SK-N-DZ (cell line): ENCODE data around the gene ELANE.
A peak's percentile ranks its signal among the peaks of the same experiment; 100 is the strongest.
"Not testable (repeated sequence)": the region's sequence is repeated elsewhere in the genome, so short reads cannot be mapped to it uniquely, and the experiment has no call there.

Experiments
- DNase-seq: peaks from one replicate; pipeline ENCODE4 v3.0.0-alpha.2; 2015; ENCODE audit warnings: low spot score

The ELANE gene

GRCh38 chr19:862581-863314 is 10.6 kb downstream of the ELANE start:
- peak; percentile 54 for DNase-seq

DNA sequence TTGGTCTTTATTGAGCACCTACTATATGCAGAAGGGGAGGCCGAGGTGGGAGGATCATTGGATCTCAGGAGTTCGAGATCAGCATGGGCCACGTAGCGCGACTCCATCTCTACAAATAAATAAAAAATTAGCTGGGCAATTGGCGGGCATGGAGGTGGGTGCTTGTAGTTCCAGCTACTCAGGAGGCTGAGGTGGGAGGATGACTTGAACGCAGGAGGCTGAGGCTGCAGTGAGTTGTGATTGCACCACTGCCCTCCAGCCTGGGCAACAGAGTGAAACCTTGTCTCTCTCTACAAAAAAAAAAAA is 11.2 kb downstream of the ELANE start:
- no peak for DNase-seq

- no peak for DNase-seq
These were observed 14.7 kb downstream of the ELANE start for GRCh38 chr19:866769-867300.

GRCh38 chr19:867301-867793 is 15.2 kb downstream of the ELANE start:
- DNase-seq = no peak

GRCh38 chr19:867855-868457 is 15.9 kb downstream of the ELANE start:
- DNase-seq = no peak

GRCh38 chr19:868458-869244 is 16.5 kb downstream of the ELANE start:
- DNase-seq = no peak

DNA sequence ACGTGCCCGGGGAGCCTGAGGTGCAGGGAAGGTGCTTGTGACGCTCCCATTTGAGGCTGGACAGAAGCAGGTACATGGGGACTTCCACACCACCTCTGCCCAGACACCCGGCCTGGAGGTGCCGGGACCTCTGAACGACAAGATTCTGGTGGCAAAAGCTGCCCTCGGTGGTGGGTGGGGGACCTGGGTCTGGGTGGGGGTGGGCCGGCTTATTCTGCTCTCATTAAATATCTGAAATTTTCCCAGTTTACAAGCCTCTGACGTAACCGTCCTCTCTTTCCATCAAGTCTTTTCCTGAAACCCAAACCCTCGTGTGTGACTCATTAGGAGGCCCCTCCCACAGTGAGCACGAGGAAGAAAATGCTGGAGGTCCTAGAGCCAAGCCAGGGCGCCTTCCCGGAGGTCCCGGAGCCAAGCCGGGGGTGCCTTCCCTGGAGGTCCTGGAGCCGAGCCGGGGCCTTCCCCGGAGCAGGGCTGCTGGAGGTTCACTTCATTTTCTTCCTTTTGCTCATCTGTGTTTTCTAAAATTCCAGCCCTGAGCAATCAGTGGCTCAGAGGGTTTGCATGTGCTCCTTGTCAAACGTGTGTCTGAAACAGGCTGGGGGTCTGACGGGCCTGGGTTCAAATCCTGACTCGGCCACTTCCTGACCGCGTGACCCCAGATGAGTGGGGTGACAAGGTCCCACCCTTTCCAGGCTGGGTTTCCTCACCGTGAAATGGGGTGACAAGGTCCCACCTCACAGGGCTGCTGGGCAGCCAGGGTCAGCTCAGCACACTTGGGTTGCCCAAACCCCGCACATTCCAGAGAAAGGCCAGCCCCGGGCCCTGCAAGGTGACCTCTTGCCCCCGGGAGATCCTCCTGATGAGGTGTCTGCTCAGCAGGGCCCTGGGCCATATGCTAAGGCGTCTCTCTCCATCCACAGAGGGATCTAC is 17.4 kb downstream of the ELANE start:
- no peak for DNase-seq

GRCh38 chr19:870314-870713 is 18.2 kb downstream of the ELANE start:
- DNase-seq = no peak

DNA sequence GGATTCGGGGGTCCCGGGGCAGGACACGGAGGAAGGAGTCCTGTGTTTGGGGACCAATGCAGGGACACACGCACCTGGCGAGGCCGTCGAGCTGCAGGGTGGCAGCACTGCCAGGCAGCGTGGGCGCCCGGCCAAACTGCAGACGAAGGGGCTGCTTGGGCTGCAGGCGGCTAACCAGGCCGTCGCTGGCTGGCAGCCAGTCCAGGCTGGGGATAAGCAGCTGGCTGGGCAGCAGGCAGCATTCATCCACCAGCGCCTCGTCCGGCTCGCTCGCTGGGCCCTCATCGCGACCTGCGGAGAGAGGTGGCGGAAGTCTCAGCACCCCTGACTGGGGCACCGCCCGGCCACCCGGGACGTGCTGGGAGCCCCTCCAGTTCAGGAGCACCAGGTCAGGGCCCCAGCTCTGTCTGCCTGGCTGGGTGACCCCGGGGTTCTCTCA is 18.9 kb downstream of the ELANE start:
- DNase-seq = no peak

GRCh38 chr19:871446-872265 is 19.6 kb downstream of the ELANE start:
- DNase-seq = no peak

DNA sequence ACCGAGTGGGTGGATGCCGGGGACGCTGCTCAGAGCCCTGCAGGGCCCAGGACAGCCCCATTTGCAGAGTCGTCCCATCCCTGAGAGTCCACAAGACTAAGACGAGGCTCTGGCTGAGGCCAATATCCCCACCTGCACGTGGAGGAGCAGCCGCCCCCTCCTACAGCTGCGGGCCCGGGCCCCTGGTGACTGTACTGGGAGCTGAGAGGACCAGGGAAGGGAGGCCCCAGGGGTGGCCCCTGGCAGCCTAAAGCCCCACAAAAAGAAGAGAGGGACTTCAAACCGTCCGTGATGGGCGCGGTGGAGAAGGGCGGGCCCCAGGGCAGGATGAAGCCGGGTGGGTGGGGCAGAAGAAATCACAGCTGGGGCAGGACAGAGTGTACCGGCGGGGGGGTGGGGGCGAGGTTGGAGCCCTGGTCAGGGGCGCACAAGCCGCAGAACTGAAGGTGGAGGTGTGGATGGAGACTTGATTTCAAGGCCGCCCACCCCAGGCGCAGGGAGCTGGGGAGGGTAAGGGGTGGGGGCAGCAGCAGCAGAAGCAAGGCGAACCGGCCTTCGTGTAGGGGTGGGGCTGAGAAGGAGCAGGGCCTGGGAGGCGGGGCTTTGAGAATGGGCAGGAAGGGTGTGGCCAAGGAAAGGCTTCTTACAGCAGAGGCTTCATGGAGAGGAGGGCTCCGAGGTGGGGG is 20.3 kb downstream of the ELANE start:
- DNase-seq = peak; percentile 62

- no peak for DNase-seq
These were observed 21.0 kb downstream of the ELANE start for GRCh38 chr19:873084-873483.

GRCh38 chr19:873561-874041 is 21.5 kb downstream of the ELANE start:
- DNase-seq = no peak

GRCh38 chr19:875265-875879 is 23.3 kb downstream of the ELANE start:
- no peak for DNase-seq

DNA sequence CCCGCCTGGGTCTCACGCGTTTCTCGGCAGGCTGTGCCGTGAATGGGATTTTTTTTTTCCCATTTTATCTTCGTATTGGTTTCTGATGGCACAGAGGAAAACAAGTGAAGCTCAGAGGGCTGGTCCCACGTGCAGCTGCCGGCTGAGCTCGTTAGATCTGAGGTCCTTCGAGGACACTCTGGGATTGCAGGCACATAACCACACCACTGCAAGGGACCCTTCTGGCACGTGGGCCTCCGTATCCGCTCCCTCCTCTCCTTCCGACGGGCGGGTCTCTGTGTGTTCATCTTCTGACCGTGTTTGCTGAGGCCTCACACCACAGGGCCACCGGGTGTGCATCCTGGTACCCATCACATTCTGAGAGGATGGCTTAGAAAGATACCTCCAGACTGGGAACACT is 24.0 kb downstream of the ELANE start:
- no peak for DNase-seq

DNA sequence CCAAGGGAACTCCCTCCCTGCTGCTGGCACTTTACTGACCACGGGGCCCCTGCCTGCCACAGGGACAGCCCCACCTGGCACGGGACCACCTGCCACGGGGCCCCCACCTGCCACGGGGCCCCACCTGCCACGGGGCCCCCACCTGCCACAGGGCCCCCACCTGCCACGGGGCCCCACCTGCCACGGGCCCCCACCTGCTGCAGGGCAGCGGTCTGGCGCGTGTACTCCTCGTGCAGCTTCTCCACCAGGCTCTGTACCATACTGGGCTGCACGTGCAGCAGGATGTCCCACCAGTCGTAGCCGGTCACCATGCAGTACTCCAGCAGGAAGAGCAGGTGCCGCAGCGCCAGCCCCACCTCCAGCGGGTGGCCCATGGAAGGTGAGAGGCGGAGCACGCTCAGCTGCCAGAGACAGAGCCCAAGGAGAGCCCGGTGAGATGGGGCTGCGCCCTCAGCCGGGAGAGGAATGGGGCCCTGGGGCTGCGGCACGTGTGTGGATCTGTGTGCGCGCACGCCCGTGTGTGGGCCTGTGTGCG is 24.7 kb downstream of the ELANE start:
- no peak for DNase-seq

DNA sequence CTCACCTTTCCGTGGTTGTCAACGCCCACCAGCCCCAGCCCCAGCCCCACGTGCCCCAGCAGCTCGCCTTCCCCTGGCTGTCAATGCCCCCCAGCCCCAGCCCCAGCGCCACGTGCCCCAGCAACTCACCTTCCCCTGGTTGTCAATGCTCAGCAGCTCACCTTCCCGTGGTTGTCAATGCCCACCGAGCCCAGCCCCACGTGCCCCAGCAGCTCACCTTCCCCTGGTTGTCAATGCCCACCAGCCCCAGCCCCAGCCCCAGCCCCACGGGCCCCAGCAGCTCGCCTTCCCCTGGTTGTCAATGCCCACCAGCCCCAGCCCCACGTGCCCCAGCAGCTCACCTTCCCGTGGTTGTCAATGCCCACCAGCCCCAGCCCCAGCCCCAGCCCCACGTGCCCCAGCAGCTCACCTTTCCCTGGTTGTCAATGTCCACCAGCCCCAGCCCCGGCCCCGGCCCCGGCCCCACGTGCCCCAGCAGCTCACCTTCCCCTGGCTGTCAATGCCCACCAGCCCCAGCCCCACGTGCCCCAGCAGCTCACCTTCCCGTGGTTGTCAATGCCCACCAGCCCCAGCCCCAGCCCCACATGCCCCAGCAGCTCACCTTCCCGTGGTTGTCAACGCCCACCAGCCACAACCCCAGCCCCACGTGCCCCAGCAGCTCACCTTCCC is 26.0 kb downstream of the ELANE start:
- not testable (repeated sequence) for DNase-seq
